ENCODE results near the gene ESYT2. TPM values are rescaled to one million over a fixed set of nuclear protein-coding genes. Genes with fewer than 3 reads are reported as not detected.

ESYT2 gene
- polyA plus RNA-seq, 4 donors, result 33.0 to 64.2 (median 45.6) TPM

DNA sequence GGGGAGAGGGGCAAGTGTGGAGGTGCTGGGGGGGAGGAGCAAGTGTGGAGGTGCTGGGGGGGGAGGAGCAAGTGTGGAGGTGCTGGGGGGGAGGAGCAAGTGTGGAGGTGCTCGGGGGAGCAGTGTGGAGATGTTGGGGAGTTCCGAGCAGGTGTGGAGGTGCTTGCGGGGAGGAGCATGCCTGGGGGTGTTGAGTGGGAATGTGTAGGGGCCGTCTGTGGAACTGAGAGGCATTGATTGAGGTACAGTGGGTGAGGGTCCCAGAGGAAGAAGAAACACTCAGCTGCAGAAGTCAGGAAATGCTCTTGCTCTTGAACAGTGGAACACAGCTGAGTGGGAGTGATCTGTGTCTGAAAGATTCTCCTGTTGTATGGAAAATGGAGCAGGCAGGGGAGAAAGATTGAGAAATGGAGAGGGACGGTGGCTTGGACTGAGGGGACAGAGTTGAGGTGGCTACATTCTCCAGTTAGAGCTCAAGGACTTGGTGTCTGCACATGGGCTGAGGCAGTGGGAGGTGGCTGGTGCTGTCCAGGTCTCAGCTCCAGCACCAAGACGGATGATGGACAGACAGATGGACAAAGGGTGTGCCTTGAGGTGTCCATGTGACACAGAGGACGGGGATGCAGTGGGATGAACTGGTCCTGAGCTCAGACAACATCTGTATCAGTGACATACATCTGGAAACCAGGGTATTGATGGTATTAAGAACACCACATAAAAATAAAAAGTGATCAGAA is 99.5 kb downstream of the ESYT2 start:
- DNase-seq (ENCODE audit: low read depth in 4 of 4, low spot score in 3 of 4), result no peak

GRCh38 chr7:158728911-158729645 is 100.2 kb downstream of the ESYT2 start:
- no peak for DNase-seq (ENCODE audit: low read depth in 4 of 4, low spot score in 3 of 4)

GRCh38 chr7:158727690-158728089 is 101.6 kb downstream of the ESYT2 start:
- no peak for DNase-seq (ENCODE audit: low read depth in 4 of 4, low spot score in 3 of 4)

DNA sequence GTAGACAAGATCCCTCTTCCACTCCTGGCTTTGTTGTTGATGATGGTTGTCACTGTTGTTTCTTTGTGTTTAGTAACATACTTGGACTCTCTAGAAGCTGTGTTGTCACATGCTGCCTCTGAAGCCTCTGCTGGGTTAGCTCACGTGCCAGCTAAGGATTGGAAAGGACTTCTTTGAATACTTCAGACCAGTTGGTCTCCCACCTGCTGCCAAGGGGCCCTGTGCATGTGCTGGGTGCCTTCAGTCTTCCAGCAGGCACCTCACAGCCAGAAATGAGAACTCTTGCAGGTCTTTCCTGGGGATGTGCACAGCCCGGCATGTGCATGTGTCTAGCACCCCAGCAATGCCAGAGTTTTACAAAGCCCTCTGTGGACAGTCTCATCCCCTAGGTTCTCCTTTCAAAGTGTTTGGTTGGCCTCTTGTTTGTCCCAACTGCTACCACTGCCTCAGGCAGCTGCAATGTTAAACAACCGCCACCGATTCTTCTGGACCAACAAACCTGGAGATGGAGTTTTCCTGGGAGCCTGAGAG is 103.0 kb downstream of the ESYT2 start:
- no peak for DNase-seq (ENCODE audit: low read depth in 4 of 4, low spot score in 3 of 4)

GRCh38 chr7:158725506-158725800 is 103.9 kb downstream of the ESYT2 start:
- DNase-seq (ENCODE audit: low read depth in 4 of 4, low spot score in 3 of 4), result no peak

- no peak for DNase-seq (ENCODE audit: low read depth in 4 of 4, low spot score in 3 of 4)
Measured at GRCh38 chr7:158724658-158725505, 104.4 kb downstream of the ESYT2 start.

DNA sequence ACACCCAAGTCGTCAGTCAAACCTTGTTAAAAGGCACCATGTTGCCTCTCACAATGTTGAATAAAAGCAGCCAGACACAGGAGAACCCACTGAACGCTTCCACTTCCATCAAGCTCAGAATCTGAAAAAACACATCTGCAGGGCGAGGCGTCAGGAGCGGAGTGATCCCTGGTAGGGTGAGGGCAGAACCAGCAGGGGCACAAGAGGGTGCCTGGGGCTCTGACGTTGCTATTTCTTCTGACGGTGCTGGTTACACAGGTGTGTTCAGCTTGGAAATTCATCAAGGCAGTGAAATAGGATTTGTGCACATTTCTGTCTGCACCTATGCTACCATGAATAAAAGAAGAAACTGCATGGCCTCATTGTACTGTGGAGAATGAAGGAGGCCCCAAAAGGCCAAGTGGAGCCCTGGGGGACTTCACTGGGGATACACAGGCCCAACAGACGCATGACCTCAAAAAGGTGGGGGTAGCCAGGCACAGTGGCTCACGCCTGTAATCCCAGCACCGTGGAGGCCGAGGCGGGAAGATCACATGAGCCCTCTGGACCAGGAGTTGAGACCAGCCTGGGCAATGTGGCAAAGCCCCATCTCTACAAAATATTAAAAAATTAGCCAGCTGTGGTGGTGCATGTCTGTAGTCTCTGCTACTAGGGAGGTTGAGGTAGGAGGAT is 105.5 kb downstream of the ESYT2 start:
- no peak for DNase-seq (ENCODE audit: low read depth in 4 of 4, low spot score in 3 of 4)

GRCh38 chr7:158723266-158723665 is 106.0 kb downstream of the ESYT2 start:
- DNase-seq (ENCODE audit: low read depth in 4 of 4, low spot score in 3 of 4), result no peak

DNA sequence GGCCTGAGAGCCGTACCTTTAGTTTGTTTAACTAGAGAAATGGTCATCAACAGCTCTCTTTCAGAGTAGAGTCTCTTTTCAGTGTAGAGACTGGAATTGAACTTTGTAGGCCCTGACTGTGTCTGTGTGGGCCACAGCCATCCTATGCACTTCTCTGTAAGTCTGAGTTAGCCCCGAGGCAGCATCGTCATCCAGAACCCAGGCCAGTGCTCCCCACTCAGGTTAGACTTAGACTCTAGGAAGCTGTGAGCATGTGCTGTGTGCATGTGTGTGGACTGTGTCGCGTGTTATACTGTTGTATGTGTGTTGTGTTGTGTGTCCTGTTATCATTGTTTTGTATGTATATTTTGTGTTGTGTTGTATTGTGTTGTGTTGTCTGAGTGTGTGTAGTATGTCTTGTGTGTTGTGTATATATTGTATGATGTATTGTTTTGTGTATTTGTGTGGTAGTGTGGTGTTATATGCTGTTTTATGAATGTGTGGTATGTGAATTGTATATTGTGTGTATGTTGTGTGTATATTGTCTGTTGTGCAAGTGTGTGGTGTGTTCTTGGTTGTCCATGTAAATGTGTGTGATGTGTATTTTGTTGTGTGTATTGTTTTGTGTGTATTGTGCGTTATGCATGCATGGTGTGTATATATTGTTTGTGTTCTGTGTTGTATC is 106.6 kb downstream of the ESYT2 start:
- no peak for DNase-seq (ENCODE audit: low read depth in 4 of 4, low spot score in 3 of 4)

DNA sequence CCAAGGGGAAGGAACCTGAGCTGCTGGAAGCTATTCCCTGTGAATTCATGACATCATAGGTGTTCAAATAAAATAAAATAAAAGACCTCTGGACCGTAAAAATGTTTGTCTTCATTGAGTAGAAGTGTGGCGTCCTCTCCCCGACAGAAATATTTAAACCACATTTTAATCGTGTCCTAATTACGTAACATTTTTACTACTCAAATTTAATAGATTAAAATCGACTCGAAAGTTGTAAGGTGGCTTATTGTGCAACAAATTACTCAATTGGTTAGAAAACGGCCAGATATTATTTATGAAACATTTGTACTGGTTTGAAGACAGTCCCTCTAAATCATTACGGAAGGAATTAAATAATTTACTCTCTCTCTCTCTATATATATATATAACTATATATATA is 109.2 kb downstream of the ESYT2 start:
- no peak for DNase-seq (ENCODE audit: low read depth in 4 of 4, low spot score in 3 of 4)

GRCh38 chr7:158716802-158717201 is 112.5 kb downstream of the ESYT2 start:
- DNase-seq (ENCODE audit: low read depth in 4 of 4, low spot score in 3 of 4), result no peak

- no peak for DNase-seq (ENCODE audit: low read depth in 4 of 4, low spot score in 3 of 4)
Measured at GRCh38 chr7:158710651-158711102, 118.6 kb downstream of the ESYT2 start.

DNA sequence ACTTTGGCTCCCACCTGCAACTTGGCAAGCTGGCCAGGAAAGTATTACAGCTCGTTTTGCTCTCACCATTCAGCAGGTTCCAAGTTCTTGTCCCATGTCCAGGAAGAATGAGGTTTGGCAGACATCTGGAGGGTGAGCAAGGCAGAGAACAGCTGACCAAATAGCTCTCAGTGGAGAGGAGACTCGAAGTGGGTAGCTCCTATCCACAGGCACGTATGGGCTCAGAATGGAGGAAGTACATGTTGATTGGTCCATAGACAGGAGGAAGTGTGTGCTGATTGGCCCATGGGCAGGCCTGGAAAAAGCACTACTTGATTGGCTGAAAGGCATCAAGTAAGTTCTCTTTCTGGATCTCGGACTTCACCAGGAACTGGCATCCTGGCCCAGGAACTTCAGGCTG is 121.7 kb downstream of the ESYT2 start:
- no peak for DNase-seq (ENCODE audit: low read depth in 4 of 4, low spot score in 3 of 4)

GRCh38 chr7:158706710-158707590 is 122.4 kb downstream of the ESYT2 start:
- DNase-seq (ENCODE audit: low read depth in 4 of 4, low spot score in 3 of 4), result no peak

DNA sequence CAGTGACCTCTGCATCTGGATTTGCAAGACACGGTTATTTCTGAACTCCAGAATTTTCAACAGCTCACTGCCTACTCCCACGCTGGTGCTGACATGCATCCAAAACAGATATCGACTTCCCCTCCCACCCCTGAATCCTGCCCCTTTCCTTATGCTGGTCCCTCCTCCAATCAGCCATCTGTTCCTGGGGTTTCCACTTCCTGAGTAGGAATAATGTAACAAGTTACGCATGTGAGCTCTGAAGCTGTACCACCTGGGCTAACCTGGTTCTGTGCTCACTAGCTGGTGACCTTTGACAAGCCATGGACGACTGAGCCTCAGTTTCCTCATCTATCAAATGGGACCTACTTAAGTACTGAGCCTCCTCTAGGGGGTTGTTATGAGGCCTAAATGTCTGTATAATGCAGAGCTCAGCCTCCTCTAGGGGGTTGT is 123.0 kb downstream of the ESYT2 start:
- no peak for DNase-seq (ENCODE audit: low read depth in 4 of 4, low spot score in 3 of 4)

DNA sequence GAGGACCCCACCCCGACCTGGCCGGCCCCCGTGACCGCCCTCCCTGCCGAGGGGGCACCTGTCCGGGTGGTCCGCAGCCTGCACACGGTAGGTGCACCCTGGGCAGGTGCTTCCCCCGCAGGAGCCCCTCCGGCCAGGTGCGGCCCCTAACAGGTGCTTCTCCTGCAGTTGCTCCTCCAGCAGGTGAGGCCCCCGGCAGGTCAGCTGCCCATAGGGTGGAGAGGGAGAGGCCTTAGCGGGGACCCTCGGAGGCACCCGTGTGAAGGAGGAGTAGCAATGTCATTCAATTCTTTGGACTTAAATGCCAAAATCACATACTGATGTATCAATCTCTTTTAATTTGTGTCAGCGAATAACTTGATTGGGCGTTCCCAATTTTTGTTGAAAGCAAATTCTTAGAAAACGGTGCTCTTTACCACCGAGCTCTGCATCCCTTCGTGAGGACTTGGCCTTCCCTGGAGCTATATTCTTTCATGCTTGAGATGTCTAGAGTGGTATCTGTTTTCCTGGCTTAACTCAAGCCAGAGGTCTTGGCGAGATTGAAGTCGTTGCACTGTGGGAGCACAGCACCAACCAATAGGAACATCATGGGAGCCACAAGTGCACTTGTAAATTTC is 124.0 kb downstream of the ESYT2 start:
- no peak for DNase-seq (ENCODE audit: low read depth in 4 of 4, low spot score in 3 of 4)

DNA sequence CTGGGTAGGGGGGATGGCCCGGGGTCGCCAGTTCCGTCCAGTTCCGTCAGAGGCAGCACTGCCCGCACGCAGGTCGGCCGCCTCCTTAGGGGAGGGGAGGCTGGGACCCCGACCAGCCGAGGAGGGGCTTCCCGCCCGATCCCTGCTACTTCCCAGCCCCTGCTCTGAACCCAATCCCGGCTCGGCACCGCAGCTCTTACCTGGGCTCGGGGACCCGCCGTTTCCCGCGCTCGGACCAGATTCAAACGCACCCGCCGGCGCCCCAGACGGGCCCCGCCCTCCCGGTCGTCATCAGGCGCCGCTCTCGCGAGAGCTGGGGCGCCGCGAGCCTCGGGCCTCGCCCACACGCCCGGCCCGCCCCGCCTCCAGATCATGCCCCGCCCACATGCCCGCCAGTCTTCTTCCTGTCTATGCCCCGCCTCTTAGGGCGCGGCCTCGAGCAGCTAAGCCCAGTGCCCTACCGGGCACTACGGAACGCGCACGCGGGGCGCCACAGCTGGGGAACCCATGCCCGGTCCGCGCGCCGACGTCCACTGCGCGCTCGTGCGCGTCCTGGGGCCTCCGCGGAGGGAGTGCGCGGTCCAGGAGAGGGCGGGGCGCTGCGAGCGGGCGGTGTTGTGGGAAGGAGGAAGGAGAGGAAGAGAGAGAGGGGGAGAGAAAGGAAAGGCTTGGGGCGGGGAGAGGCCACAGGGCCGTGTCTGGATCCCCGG is 124.6 kb downstream of the ESYT2 start, which contains the start of gene NCAPG2:
TSS of gene NCAPG2 (minus strand) at position 281 of the 710 bp plus-strand sequence. CDS start 2,905 bp downstream, outside the sequence.
- peak; percentile 89 to 93 (median 93) for DNase-seq (ENCODE audit: low read depth in 4 of 4, low spot score in 3 of 4)

Data from left renal pelvis (tissue), 4 donors.